GM21528 (cell line): ENCODE data around the gene FBXO44.
A peak's percentile ranks its signal among the peaks of the same experiment; 100 is the strongest.

Experiments used
- ATAC-seq: cut with Tn5 transposase; IDR thresholded peaks from one replicate; pipeline ENCODE4 v1.9.1; 2021; ENCODE audit warnings: mild to moderate bottlenecking, moderate library complexity; ENCODE audit not compliant: unreplicated experiment, low FRiP score

FBXO44 gene

DNA sequence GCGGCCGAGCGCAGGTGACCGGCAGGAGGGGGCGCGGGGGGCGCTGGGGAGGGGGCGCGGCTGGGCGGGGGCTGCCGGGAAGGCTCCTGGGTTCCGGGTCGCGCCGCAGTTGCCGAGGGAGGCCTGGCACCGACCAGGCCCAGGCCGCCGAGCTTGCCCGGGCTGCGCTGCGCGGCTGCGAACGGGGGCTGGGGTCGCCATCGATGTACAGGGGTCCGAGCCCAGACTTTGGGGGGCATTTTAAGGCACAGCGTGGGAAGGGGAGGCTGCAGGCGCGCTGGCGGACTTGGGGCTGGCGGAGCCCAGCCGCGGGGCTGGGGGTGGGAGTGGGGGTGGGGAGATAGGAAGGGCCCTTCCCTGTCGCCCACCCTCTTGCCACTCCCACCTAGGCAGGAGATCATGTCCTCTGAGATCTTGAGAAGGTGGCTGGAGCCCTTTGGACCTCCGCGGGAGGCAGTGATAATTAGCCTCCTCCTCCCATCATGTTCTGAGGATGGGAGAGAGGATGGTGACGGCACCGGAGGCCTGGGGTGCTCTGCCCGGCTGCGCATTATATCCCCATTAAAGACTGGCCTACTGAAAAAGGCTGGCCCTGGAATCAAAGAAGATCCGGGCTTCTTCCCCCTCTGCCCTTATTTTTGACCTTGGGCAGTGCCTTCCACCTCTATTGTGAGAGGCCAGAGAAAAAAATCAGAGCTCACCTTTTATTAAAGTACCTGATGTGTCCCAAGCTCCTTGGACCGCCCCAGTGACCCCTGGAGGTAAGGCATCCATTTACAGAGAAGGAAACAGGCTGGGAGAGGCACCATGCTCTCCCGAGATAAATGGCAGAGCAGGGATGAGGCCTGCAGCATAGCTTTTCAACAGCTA is 497 bp downstream of the FBXO44 start:
- ATAC-seq, result peak; percentile 37

DNA sequence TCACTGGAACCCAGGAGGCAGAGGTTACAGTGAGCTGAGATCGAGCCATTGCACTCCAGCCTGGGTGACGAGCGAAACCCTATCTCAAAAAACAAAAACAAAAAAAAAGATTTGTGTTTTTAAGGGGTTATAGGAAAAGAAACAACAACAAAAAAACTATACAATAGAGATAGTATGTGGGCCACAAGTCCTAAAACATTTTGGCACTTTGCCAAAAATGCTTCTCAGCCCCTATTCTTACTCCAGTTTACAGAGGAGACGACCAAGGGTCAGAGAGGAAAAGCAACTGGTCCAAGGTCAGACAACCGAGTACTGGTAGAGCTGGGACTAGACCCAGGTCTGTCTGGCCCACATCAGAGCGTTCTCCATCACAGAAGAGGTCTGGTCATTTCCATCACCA is 3.0 kb downstream of the FBXO44 start:
- ATAC-seq, result no peak

GRCh38 chr1:11658542-11658941 is 3.9 kb downstream of the FBXO44 start:
- ATAC-seq, result no peak

- ATAC-seq, result no peak
Observed at GRCh38 chr1:11659748-11660147, 5.1 kb downstream of the FBXO44 start.

GRCh38 chr1:11661103-11661502 is 6.4 kb downstream of the FBXO44 start:
- ATAC-seq, result no peak

GRCh38 chr1:11664336-11665065 is 9.8 kb downstream of the FBXO44 start:
- peak; percentile 46 for ATAC-seq

DNA sequence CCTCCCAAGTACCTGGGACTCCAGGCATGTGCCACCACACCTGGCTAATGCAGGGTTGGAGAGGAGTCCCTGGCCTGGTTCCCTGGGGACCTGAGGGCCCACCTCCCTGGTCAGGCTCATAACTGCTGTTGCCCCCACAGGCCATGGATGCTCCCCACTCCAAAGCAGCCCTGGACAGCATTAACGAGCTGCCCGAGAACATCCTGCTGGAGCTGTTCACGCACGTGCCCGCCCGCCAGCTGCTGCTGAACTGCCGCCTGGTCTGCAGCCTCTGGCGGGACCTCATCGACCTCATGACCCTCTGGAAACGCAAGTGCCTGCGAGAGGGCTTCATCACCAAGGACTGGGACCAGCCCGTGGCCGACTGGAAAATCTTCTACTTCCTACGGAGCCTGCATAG is 13.8 kb downstream of the FBXO44 start:
- no peak for ATAC-seq

DNA sequence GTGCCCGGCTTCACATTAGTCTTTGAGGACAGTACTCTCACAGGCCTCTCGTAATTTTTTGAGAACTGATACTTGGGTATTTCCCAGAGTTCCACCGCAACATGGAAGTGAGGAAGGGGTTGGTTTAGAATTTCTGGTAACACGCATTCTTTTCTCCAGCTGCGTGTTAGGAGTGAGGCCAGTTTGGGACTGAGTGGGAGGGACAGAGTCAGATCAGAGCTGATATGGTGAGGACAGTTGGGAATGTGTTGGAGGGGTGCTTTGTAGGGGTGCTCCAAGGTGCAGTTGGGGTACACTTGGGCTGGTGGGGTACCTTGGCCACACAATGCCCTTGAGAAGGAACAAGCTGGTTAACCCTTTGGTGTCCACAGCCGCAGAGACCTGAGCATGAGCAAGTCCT is 16.1 kb downstream of the FBXO44 start:
- no peak for ATAC-seq

- ATAC-seq, result no peak
Observed at GRCh38 chr1:11671205-11671543, 16.5 kb downstream of the FBXO44 start.

DNA sequence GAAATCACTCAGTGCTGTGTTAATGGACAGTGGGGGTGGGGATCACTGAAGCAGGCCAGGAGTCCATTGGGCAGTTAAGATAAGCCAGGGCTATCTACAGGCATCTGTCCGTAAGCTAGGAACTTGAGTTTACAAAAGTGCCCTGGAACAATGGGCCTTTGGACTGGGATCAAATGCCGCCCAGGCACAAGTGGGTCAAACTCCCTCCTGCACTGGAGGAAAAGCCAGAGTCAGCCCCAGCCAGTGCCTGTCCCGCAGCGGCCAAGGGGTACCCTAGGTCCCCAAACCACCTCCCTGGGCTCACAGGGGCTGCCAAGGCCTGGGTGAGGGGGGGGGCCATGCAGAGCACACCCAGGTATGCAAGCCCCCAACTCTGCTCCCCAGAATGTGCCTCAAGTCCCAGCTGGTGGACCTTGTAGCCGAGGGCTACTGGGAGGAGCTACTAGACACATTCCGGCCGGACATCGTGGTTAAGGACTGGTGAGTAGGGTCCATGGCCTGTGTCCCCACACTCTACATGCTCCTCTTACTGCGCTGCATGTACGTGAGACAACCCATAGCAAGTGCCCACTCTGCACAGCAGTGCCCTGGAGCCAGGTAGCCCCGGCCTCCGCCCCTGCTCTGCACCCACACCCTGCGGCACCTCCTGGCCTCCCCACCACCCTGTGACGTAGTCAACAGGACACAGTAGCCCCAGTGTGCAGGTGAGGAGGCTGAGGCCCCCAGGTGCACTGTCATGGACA is 17.0 kb downstream of the FBXO44 start:
- no peak for ATAC-seq

- no peak for ATAC-seq
Observed at GRCh38 chr1:11673089-11673769, 18.6 kb downstream of the FBXO44 start.

DNA sequence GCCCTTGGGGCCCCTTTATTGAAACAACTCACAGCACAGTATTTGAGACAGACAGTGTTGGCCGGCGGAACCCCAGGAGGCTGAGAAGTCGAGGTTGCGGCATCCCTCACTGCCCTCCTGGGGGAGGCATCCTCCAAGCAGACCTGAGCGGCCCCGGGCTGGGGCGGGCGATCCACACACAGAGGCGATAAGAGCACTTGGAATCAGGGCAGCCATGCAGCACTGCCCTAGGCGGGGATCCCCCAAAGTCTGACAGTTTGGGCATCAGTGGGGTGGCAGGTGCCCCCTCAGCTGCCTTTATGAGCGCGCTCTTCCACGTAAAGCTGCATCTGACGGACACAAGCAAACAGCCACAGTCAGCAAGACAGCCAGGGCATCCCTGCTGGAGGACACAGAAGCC is 19.8 kb downstream of the FBXO44 start:
- ATAC-seq, result no peak

DNA sequence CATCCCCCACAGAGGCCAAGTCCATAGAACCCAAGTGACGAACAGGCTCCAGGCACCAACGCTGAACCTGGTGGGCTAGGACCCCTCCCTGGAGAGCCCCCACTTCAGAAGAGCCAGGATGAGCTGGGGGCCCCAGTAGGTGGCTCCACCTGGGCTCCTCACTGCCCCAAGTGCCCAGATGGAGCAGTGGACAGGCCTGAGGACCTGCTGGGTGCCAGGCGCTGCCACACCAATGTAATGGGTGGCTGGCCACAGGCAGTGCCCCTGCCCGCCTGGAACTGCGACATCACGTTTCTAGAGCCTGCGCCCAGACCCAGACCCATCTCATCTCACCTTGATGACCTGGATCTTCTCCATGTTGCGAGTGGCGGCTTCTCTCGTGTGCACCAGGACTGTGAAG is 20.6 kb downstream of the FBXO44 start:
- ATAC-seq, result no peak

GRCh38 chr1:11676386-11677103 is 21.9 kb downstream of the FBXO44 start:
- no peak for ATAC-seq

- ATAC-seq, result no peak
Observed at GRCh38 chr1:11678442-11678841, 23.8 kb downstream of the FBXO44 start.

DNA sequence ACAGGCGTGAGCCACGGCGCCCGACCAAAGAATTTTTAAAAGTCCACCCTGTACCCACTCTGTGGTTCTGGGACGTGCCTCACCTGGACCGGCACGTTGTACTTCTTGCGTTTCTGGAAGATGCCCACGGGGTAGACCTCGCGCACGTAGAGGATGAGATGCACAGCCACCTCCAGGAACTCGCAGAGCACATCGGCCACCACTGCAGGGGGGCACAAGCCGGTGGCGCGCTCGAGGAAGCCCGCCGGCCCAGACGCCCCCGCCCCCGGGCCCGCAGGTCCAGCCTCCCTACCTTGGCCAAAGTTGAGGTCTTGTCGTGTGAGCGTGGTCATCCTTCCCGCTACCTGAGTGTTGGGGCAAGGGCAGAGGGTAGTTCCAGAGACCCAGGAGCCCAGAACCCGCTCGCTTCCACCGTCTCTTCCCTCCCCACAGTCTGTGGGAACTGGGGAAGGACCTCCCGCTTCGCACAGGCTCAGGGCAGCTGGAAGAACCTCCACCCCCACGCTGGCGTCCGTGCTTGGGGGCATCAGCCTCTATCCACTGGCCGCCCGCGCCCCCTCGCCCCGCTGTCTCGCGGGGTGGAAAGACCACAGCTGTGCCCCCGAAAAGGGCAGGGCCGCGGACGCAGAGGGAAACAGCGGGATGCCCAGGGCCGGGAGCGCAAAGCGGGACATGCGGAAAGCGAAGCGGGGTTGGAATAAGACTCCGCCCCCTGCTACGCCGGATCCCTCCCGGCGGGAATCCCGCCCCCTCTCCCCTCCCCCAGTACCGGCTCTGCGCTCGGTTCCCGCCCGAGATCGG is 25.8 kb downstream of the FBXO44 start:
- peak; percentile 17 for ATAC-seq

DNA sequence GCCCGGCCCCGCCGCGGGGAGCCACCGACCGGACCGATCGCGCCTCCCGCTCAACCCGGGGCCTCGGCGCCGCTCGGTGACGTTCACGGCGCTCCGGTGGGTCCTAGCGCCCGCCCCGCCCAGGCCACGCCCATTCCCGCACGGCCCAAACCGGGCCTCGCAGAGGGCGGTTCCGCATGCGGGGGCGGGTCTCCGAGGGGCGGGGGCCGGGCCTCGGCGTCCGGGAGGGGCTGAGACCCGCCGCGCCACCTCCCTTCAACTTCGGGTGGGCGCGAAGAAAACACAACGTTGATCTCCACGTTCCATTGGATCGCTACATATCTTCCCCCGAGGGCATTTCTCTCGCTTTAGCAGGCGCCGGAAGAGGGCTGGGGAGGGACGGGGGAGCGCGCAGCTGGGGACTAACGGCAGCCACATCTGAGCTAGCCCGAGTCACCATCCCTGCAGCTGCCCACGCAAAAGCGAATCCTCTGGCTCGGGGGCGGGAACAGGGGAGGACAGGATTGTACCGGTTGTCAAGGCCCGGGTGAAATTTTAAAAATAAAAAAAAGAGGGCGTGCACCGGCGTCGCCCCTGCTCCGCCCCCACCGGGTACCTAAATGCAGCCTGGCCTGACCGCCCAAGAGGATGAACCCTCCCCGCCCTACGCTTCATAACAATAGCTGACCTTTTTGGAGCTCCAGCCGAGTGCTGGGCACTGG is 26.5 kb downstream of the FBXO44 start, which contains the start of gene MAD2L2:
TSS of gene MAD2L2 (minus strand) at position 78 of the 701 bp plus-strand sequence. CDS start 547 bp downstream, outside the sequence.
- peak; percentile 78 for ATAC-seq

DNA sequence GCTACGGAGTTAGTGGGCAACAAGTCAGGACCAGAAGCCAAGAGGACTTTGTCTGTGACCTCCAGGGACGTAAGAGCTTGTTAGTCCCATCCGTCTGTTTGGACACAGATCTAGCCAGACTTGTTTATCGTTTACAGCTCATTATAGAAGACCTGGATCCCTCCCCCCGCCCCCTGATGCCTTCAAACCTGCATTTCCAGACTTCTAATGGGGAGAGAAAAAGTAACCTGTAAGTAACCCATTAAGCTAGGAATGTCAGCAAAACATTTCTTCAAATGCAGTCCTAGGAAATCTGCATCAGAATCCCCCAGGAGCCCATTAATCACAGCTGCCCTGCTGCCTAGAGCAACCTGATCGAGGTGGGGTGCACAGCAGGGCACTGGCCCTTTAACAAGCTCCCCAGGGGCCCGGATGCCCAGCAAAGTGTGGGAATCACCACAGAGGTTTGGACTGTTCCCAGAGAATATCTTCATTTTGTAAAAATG is 27.7 kb downstream of the FBXO44 start:
- ATAC-seq, result no peak
